PC-3 (cell line): Measurements from ENCODE around the gene SPEF2. TPM values are rescaled to one million over a fixed set of nuclear protein-coding genes. Genes with fewer than 3 reads are reported as not detected.
A peak's percentile ranks its signal among the peaks of the same experiment; 100 is the strongest.
"Not testable (repeated sequence)": the region's sequence is repeated elsewhere in the genome, so short reads cannot be mapped to it uniquely, and the experiment has no call there.

Experiments used
- ATAC-seq: fragments of 200-7000 bp; cut with Tn5 transposase; 2 replicates; pipeline ENCODE4 v1.9.1; 2020; ENCODE audit warnings: mild to moderate bottlenecking, moderate library complexity
- BruUV-seq: library from RNA; stranded (reverse); fragments of 400-500 nt; replicated peaks from 2 replicates; lab custom pipeline; 2021; lab: Mats Ljungman, UMichigan
- CTCF ChIA-PET: fragments of 300-600 bp; sonication (Branson Sonifier 250); formaldehyde crosslinking; loops from one replicate; lab custom pipeline; 2022; ENCODE audit warnings: antibody characterized with exemption; lab: Charles Lee
- POLR2A ChIA-PET: fragments of 300-600 bp; sonication (Branson Sonifier 250); formaldehyde crosslinking; loops from one replicate; lab custom pipeline; 2022; ENCODE audit warnings: antibody characterized with exemption; ENCODE audit not compliant: unreplicated experiment; lab: Charles Lee
- DNase-seq: peaks from one replicate; pipeline ENCODE4 v3.0.0-alpha.2; 2015
- H2AFZ ChIP-seq: fragments of 300-600 bp; sonication (generic); 2 replicates; pipeline ENCODE4 v1.6.0; 2016; ENCODE audit warnings: antibody characterized with exemption, low read length
- H3F3A ChIP-seq: fragments of 300-600 bp; sonication (generic); one replicate; pipeline ENCODE4 v1.6.0; 2017; ENCODE audit warnings: antibody characterized with exemption, low read length, control low read depth, mild to moderate bottlenecking; ENCODE audit not compliant: unreplicated experiment
- H3K27ac ChIP-seq: fragments of 300-600 bp; sonication (generic); 2 replicates; pipeline ENCODE4 v1.5.1; 2016; ENCODE audit warnings: mild to moderate bottlenecking, low read length
- H3K27me3 ChIP-seq: fragments of 300-600 bp; sonication (generic); 2 replicates; pipeline ENCODE4 v1.6.1; 2016; ENCODE audit warnings: low read length, mixed read lengths
- H3K36me3 ChIP-seq: fragments of 300-600 bp; sonication (generic); 2 replicates; pipeline ENCODE4 v1.6.1; 2016; ENCODE audit warnings: low read depth, mixed run types, low read length, mixed read lengths
- H3K4me1 ChIP-seq: fragments of 300-600 bp; sonication (generic); 2 replicates; pipeline ENCODE4 v1.5.1; 2016; ENCODE audit warnings: low read length; ENCODE audit not compliant: insufficient read depth
- H3K4me2 ChIP-seq: fragments of 300-600 bp; sonication (generic); 2 replicates; pipeline ENCODE4 v1.6.0; 2016; ENCODE audit warnings: low read length
- H3K4me3 ChIP-seq: fragments of 300-600 bp; sonication (generic); 2 replicates; pipeline ENCODE4 v1.5.1; 2016; ENCODE audit warnings: mild to moderate bottlenecking, low read length, mixed read lengths
- H3K79me2 ChIP-seq: fragments of 300-600 bp; sonication (generic); 2 replicates; pipeline ENCODE4 v1.6.1; 2017; ENCODE audit warnings: low read length, mixed read lengths
- H3K9ac ChIP-seq: fragments of 300-600 bp; sonication (generic); 2 replicates; pipeline ENCODE4 v1.6.0; 2016; ENCODE audit warnings: mild to moderate bottlenecking, low read length
- H3K9me2 ChIP-seq: fragments of 300-600 bp; sonication (generic); replicated peaks from 2 replicates; pipeline ENCODE4 v1.6.1; 2016; ENCODE audit warnings: mixed run types, low read length, mixed read lengths
- H3K9me3 ChIP-seq: fragments of 300-600 bp; sonication (generic); 2 replicates; pipeline ENCODE4 v1.6.1; 2016; ENCODE audit warnings: low read length, mixed read lengths
- H4K20me1 ChIP-seq: fragments of 300-600 bp; sonication (generic); 2 replicates; pipeline ENCODE4 v1.6.1; 2016; ENCODE audit warnings: low read length, mixed read lengths
- EZH2 ChIP-seq: fragments of 300-600 bp; sonication (generic); IDR thresholded peaks from one replicate; pipeline ENCODE4 v1.6.1; 2017; ENCODE audit warnings: antibody characterized with exemption, mild to moderate bottlenecking, low read length; ENCODE audit not compliant: unreplicated experiment
- EZH2phosphoT487 ChIP-seq: fragments of 300-600 bp; sonication (generic); IDR thresholded peaks from 2 replicates; pipeline ENCODE4 v1.6.1; 2018; ENCODE audit warnings: mild to moderate bottlenecking, antibody characterized with exemption, low read length, borderline replicate concordance
- intact Hi-C: fragments of 100-400 bp; cut with micrococcal nuclease; formaldehyde crosslinking; loops from 2 replicates; pipeline ENCODE4 v1.9.0; 2023
- total RNA-seq: library from RNA; depleted of rRNA; stranded (reverse); fragments of >200 nt; gene quantifications from 2 replicates; pipeline ENCODE4 v1.2.3, GENCODE V29; 2014
- TF ChIP-seq, protein P1 (sequence below): fragments of 300-600 bp; sonication (generic); conservative IDR thresholded peaks from 2 replicates; pipeline ENCODE4 v1.5.1; 2017; ENCODE audit warnings: antibody characterized with exemption, low read depth, mild to moderate bottlenecking, low read length

The SPEF2 gene
- total RNA-seq, 1 experiment from 2014 or later: 2.3 TPM

- peaks cover 15% of the 10 kb centered on the region for H3K79me2 ChIP-seq
- no peaks in the 10 kb centered on the region for H3K27me3 ChIP-seq
- H2AFZ ChIP-seq: no peak overlapping the region
- DNase-seq (peak; percentile 48), ATAC-seq (no peak)
- peak overlapping the region; percentile 91 for H3K27ac ChIP-seq
- TF ChIP-seq EZH2phosphoT487 (no peak), EZH2 (no peak)
- TF ChIP-seq, protein P1, sequence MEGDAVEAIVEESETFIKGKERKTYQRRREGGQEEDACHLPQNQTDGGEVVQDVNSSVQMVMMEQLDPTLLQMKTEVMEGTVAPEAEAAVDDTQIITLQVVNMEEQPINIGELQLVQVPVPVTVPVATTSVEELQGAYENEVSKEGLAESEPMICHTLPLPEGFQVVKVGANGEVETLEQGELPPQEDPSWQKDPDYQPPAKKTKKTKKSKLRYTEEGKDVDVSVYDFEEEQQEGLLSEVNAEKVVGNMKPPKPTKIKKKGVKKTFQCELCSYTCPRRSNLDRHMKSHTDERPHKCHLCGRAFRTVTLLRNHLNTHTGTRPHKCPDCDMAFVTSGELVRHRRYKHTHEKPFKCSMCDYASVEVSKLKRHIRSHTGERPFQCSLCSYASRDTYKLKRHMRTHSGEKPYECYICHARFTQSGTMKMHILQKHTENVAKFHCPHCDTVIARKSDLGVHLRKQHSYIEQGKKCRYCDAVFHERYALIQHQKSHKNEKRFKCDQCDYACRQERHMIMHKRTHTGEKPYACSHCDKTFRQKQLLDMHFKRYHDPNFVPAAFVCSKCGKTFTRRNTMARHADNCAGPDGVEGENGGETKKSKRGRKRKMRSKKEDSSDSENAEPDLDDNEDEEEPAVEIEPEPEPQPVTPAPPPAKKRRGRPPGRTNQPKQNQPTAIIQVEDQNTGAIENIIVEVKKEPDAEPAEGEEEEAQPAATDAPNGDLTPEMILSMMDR: no peak
- H3K9me3 ChIP-seq: no peaks in the 10 kb centered on the region
- intact Hi-C loops: loop anchor here (5.0 kb wide), 3 partner anchors 113 to 238 kb away; partner anchors contain the start of gene SPEF2
- peaks cover 65% of the 10 kb centered on the region for H3K4me1 ChIP-seq
- H4K20me1 ChIP-seq: no peaks in the 10 kb centered on the region
- H3K9ac ChIP-seq: peak overlapping the region; percentile 12; the same call in 1 of the 2 replicates
- peak overlapping the region; percentile 76 for H3K4me2 ChIP-seq
- ChIA-PET CTCF (no interaction called here), POLR2A (no interaction called here)
- no peak overlapping the region for H3K4me3 ChIP-seq
- no peaks in the 10 kb centered on the region for H3K36me3 ChIP-seq
- H3K9me2 ChIP-seq: no peaks in the 10 kb centered on the region
- BruUV-seq: no TSS peak
- peaks cover 7% of the 10 kb centered on the region for H3F3A ChIP-seq
Observed at GRCh38 chr5:35855187-35855586, 237.5 kb downstream of the SPEF2 start.

DNA sequence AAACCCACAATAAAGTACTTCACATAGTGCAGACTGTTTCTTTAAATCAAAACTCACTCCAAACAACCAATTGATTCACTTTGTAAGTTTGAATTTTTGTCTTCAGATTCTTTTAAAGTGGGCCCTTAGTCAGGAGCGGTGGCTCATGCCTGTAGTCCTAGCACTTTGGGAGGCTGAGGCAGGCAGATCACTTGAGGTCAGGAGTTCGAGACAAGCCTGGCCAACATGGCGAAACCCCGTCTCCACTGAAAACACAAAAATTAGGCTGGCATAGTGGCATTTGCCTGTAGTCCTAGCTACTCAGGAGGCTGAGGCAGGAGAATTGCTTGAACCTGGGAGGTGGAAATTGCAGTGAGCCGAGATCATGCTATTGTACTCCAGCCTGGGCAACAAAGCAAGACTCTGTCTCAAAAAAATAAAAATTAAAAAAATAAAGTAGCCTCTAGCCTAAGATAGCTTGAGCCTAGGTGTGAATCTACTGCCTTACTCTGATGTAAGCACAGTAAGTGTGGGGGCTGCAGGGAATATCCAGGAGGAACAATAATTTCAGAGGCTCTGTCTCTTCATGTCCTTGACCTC, 238.6 kb downstream of the SPEF2 start:
- Histone ChIP-seq H3K4me3 (peak overlapping the region; percentile 54; the same call in 1 of the 2 replicates), H3K79me2 (peaks cover 22% of the 10 kb centered on the region), H3K9ac (peak overlapping the region; percentile 64), H3K27ac (peak overlapping the region; percentile 91), H3K4me2 (peak overlapping the region; percentile 76), H2AFZ (peak overlapping the region; percentile 46; the same call in 1 of the 2 replicates), H3K4me1 (peaks cover 65% of the 10 kb centered on the region)
- CTCF ChIA-PET: interaction anchor here (0.7 kb wide), 1 partner anchor 117 kb away, joined by 3 read pairs; no protein-coding TSS in a partner anchor
- H3F3A ChIP-seq, ATAC-seq, POLR2A ChIA-PET, DNase-seq, H4K20me1 ChIP-seq, H3K9me2 ChIP-seq, H3K27me3 ChIP-seq, BruUV-seq, H3K36me3 ChIP-seq, H3K9me3 ChIP-seq: not testable (repeated sequence)
- intact Hi-C loops: loop anchor here (2.0 to 5.0 kb wide), 4 partner anchors 114 to 239 kb away; partner anchors contain the start of gene SPEF2

GRCh38 chr5:35856765-35857351, 239.2 kb downstream of the SPEF2 start, which contains the start of gene IL7R:
Gene IL7R (plus strand): TSS chr5:35856891. CDS start chr5:35856978, 87 bp downstream.
- Histone ChIP-seq H3K27ac (peak within 1 kb of the TSS; percentile 91), H3F3A (peaks cover 7% of the 10 kb centered on the region), H3K36me3 (0 out of 2 replicates have a peak, but pooled peaks cover 8% of the 10 kb centered on the region), H3K9me2 (no peaks in the 10 kb centered on the region), H3K9me3 (no peaks in the 10 kb centered on the region), H3K27me3 (no peaks in the 10 kb centered on the region), H3K4me1 (peaks cover 65% of the 10 kb centered on the region), H3K79me2 (peaks cover 22% of the 10 kb centered on the region), H3K4me2 (peak within 1 kb of the TSS; percentile 76), H2AFZ (peak within 1 kb of the TSS; percentile 46), H3K9ac (peak within 1 kb of the TSS; percentile 64), H4K20me1 (no peaks in the 10 kb centered on the region), H3K4me3 (peak within 1 kb of the TSS; percentile 54)
- DNase-seq: peak; percentile 54
- TF ChIP-seq EZH2phosphoT487 (no peak), EZH2 (no peak)
- TF ChIP-seq, protein P1: no peak
- peak; percentile 37 for ATAC-seq
- BruUV-seq: TSS peak; percentile 81
- CTCF ChIA-PET: no interaction called here
- intact Hi-C loops: loop anchor here (1.0 to 5.0 kb wide), 5 partner anchors 67 to 240 kb away; partner anchors contain the start of gene SPEF2
- POLR2A ChIA-PET: no interaction called here
